Esophagus muscularis mucosa (tissue), 4 donors: Measurements from ENCODE around the gene OR13A1.
"Not testable (repeated sequence)": the region's sequence is repeated elsewhere in the genome, so short reads cannot be mapped to it uniquely, and the experiment has no call there.

Experiments used
- CTCF ChIP-seq, 3 experiments: fragments of 200-600 bp in 2 of 3; fragments of 450-650 bp in 1 of 3; sonication (generic) in 2 of 3; IDR thresholded peaks; one replicate each; pipeline ENCODE4 v1.5.1; 2017 to 2019; ENCODE audit warnings: antibody characterized with exemption in 3 of 3, mild to moderate bottlenecking in 2 of 3, moderate library complexity in 1 of 3
- EP300 ChIP-seq: sonication (generic); formaldehyde crosslinking; IDR thresholded peaks from one replicate; pipeline ENCODE4 v1.6.1; 2017; ENCODE audit warnings: antibody characterized with exemption
- POLR2A ChIP-seq: fragments of 450-650 bp; IDR thresholded peaks from one replicate; pipeline ENCODE4 v1.6.1; 2017; ENCODE audit warnings: antibody characterized with exemption, moderate library complexity, mild to moderate bottlenecking, low read depth
- POLR2AphosphoS5 ChIP-seq, 2 donors: sonication (generic); formaldehyde crosslinking; IDR thresholded peaks; one replicate each; pipeline ENCODE4 v1.6.1; 2017; ENCODE audit warnings: antibody characterized with exemption in 2 of 2

GRCh38 chr10:45348196-45348765 is 32.9 kb upstream of the OR13A1 start:
- not testable (repeated sequence) for TF ChIP-seq CTCF (IDR thresholded peaks at IDR 0.05); POLR2A; POLR2AphosphoS5 (IDR thresholded peaks at IDR 0.05); EP300
